ENCODE measurements around the gene ZC2HC1C.
A peak's percentile ranks its signal among the peaks of the same experiment; 100 is the strongest.
"Not testable (repeated sequence)": the region's sequence is repeated elsewhere in the genome, so short reads cannot be mapped to it uniquely, and the experiment has no call there.

ZC2HC1C gene

GRCh38 chr14:75096959-75097358 lies 27.5 kb downstream of the ZC2HC1C start:
- no peak for DNase-seq

GRCh38 chr14:75098212-75098611 lies 28.8 kb downstream of the ZC2HC1C start:
- no peak for DNase-seq

- no peak for DNase-seq
These were observed 29.2 kb downstream of the ZC2HC1C start for GRCh38 chr14:75098682-75099081.

GRCh38 chr14:75101491-75101890 lies 32.0 kb downstream of the ZC2HC1C start:
- DNase-seq, result no peak

- DNase-seq, result no peak
These were observed 37.7 kb downstream of the ZC2HC1C start for GRCh38 chr14:75107186-75107585.

- DNase-seq, result no peak
These were observed 40.4 kb downstream of the ZC2HC1C start for GRCh38 chr14:75109877-75110276.

- DNase-seq, result no peak
These were observed 44.6 kb downstream of the ZC2HC1C start for GRCh38 chr14:75113932-75114539.

- DNase-seq, result no peak
These were observed 49.6 kb downstream of the ZC2HC1C start for GRCh38 chr14:75119056-75119455.

- DNase-seq, result no peak
These were observed 51.3 kb downstream of the ZC2HC1C start for GRCh38 chr14:75120541-75121291.

GRCh38 chr14:75121552-75121951 lies 52.1 kb downstream of the ZC2HC1C start:
- no peak for DNase-seq

- DNase-seq, result peak; percentile 15
These were observed 54.5 kb downstream of the ZC2HC1C start for GRCh38 chr14:75123991-75124390.

- no peak for DNase-seq
These were observed 56.2 kb downstream of the ZC2HC1C start for GRCh38 chr14:75125617-75126016.

GRCh38 chr14:75126121-75126544 lies 56.7 kb downstream of the ZC2HC1C start:
- DNase-seq, result peak; percentile 27

GRCh38 chr14:75126679-75127473 lies 57.4 kb downstream of the ZC2HC1C start, which contains the start of gene NEK9:
Gene NEK9 (minus strand): TSS chr14:75127048. CDS start chr14:75126921, 127 bp downstream.
- peak; percentile 82 for DNase-seq

- not testable (repeated sequence) for DNase-seq
These were observed 58.0 kb downstream of the ZC2HC1C start for GRCh38 chr14:75127474-75127820.

GRCh38 chr14:75127903-75128595 lies 58.6 kb downstream of the ZC2HC1C start:
- DNase-seq, result no peak

GRCh38 chr14:75128596-75128990 lies 59.2 kb downstream of the ZC2HC1C start:
- DNase-seq, result no peak

Measured in central memory CD4-positive, alpha-beta T cell (primary cell).